Natural killer cell (primary cell): ENCODE results near the gene AATF. TPM values are rescaled to one million over a fixed set of nuclear protein-coding genes. Genes with fewer than 3 reads are reported as not detected.
A peak's percentile ranks its signal among the peaks of the same experiment; 100 is the strongest.

Experiments used
- ATAC-seq, 3 donors: fragments of 150-1000 bp in 2 of 3; fragments of 200-7000 bp in 1 of 3; cut with Tn5 transposase; 1 replicate in 1 of 3; 2 replicates in 2 of 3; pipeline ENCODE4 v1.10.0; 2021; ENCODE audit warnings: mild to moderate bottlenecking in 2 of 3, moderate library complexity in 2 of 3
- DNase-seq, 2 donors: peaks; one replicate each; pipeline versions ENCODE4 v3.0.0 to v3.0.0-alpha.2; 2013 to 2021; ENCODE audit warnings: mixed read lengths in 1 of 2
- H3K27ac ChIP-seq: one replicate; pipeline ENCODE4 v1.5.1; 2013; ENCODE audit warnings: mild to moderate bottlenecking, low read length
- H3K27me3 ChIP-seq: one replicate; pipeline ENCODE4 v1.6.1; 2013; ENCODE audit warnings: low read length; ENCODE audit not compliant: control insufficient read depth, insufficient read depth
- H3K36me3 ChIP-seq: one replicate; pipeline ENCODE4 v1.6.1; 2013; ENCODE audit warnings: low read length; ENCODE audit not compliant: control insufficient read depth, insufficient read depth
- H3K4me1 ChIP-seq: one replicate; pipeline ENCODE4 v1.6.1; 2013; ENCODE audit warnings: low read length; ENCODE audit not compliant: control insufficient read depth, insufficient read depth
- H3K4me3 ChIP-seq: one replicate; pipeline ENCODE4 v1.5.1; 2013; ENCODE audit warnings: low read length
- H3K9me3 ChIP-seq: one replicate; pipeline ENCODE4 v1.6.1; 2013; ENCODE audit warnings: low read length; ENCODE audit not compliant: control insufficient read depth, insufficient read depth
- H3K27ac Mint-ChIP-seq, 2 donors: one replicate each; pipeline ENCODE4 v1.8.0; 2022; ENCODE audit warnings: mild to moderate bottlenecking in 2 of 2, mixed read lengths in 2 of 2, moderate library complexity in 1 of 2
- H3K27me3 Mint-ChIP-seq, 2 donors: one replicate each; pipeline ENCODE4 v1.8.0; 2022; ENCODE audit warnings: low read depth in 2 of 2, mixed read lengths in 2 of 2
- H3K36me3 Mint-ChIP-seq: one replicate; pipeline ENCODE4 v1.8.0; 2022; ENCODE audit warnings: mixed read lengths
- H3K4me1 Mint-ChIP-seq, 2 donors: one replicate each; pipeline ENCODE4 v1.8.0; 2022; ENCODE audit warnings: mixed read lengths in 2 of 2
- H3K4me3 Mint-ChIP-seq: one replicate; pipeline ENCODE4 v1.8.0; 2022; ENCODE audit warnings: mild to moderate bottlenecking, moderate library complexity, mixed read lengths
- H3K9me3 Mint-ChIP-seq, 2 donors: one replicate each; pipeline ENCODE4 v1.8.0; 2022; ENCODE audit warnings: mixed read lengths in 2 of 2
- WGBS: methylation state at CpG from one replicate; pipeline ENCODE4 v1.1.7; 2013; ENCODE audit warnings: missing lambda C conversion rate; ENCODE audit not compliant: insufficient coverage; 5-methylcytosine and 5-hydroxymethylcytosine counted together
- intact Hi-C: fragments of 100-400 bp; cut with micrococcal nuclease; formaldehyde crosslinking; loops from one replicate; pipeline ENCODE4 v1.14.2; 2022
- total RNA-seq, 4 donors: library from RNA; stranded (reverse); fragments of 120-200 nt in 1 of 4; gene quantifications; one replicate each; pipeline versions ENCODE4 v1.2.3 to v1.2.4, GENCODE V29; 2013 to 2022
- TF ChIP-seq, protein P1 (sequence below): fragments of 200-600 bp; IDR thresholded peaks from one replicate; pipeline ENCODE4 v1.8.0; 2022; ENCODE audit warnings: antibody characterized with exemption

AATF gene
- total RNA-seq, 3 donors from 2014 or later (not counting 1 experiment from before 2014, with no cell fraction given), result 60.1 to 67.2 (median 63.2) TPM

DNA sequence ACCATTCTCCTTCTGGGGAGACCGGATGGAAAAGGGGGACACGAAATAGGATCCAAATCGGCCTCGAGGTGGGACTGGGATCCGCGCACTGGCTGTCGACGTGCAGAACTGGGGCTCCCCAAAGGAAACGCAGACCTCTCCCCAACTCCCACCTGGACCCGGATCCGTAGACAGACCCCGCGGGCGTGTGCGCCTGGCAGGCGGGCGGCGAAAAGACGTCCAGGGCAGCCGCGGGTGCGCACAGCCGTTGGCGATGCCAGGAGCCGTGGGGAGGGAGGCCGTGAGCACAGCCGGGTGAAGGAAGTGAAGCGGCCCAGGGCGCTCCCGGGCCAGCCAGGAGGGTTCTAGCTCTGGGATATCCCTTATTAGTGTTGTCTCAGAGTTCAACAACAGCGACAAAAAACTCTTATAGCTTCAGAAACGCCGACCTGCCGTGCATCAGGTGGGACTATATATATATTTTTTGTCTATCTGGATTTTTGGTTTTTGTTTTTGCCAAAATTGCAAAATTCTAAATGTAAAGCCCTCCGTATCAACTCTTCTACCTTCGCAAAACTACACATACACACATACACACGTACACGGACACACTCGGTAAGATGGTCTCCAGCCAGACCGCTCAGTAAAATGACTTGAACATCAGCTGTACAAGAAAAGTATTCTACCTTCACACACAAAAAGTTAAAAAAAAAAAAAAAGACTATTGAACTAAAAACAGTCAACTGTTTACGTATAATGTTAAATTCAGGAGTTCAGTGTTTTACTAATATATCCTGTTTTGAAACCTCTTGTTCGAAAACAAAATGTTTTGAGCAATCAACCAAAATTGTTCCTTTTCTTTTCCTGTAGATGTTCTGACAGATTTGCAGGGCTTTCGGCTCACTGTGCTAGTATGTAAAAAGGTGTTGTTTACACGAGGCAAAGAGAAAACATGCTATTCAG is 5.2 kb upstream of the AATF start:
- Mint-ChIP-seq H3K27me3 (peaks cover 59 to 70% of the 10 kb centered on the region in 2 donors), H3K27ac (no peak overlapping the region), H3K4me1 (peaks cover 21 to 35% of the 10 kb centered on the region in 2 donors), H3K9me3 (no peaks in the 10 kb centered on the region), H3K36me3 (no peaks in the 10 kb centered on the region), H3K4me3 (peak overlapping the region; percentile 35)
- Histone ChIP-seq H3K36me3 (no peaks in the 10 kb centered on the region), H3K4me1 (peaks cover 46% of the 10 kb centered on the region), H3K27ac (no peak overlapping the region), H3K4me3 (no peak overlapping the region), H3K9me3 (peaks cover 8% of the 10 kb centered on the region), H3K27me3 (peaks cover 89% of the 10 kb centered on the region)
- WGBS, result 14% methylated on average over 37 of the region's 44 CpGs
- DNase-seq (peak in 1 of 2 donors; percentile 34), ATAC-seq (no peak)
- intact Hi-C loops, result loop anchor here (10.0 kb wide), 2 partner anchors 219 to 1069 kb away; no protein-coding TSS in a partner anchor
- TF ChIP-seq, protein P1, sequence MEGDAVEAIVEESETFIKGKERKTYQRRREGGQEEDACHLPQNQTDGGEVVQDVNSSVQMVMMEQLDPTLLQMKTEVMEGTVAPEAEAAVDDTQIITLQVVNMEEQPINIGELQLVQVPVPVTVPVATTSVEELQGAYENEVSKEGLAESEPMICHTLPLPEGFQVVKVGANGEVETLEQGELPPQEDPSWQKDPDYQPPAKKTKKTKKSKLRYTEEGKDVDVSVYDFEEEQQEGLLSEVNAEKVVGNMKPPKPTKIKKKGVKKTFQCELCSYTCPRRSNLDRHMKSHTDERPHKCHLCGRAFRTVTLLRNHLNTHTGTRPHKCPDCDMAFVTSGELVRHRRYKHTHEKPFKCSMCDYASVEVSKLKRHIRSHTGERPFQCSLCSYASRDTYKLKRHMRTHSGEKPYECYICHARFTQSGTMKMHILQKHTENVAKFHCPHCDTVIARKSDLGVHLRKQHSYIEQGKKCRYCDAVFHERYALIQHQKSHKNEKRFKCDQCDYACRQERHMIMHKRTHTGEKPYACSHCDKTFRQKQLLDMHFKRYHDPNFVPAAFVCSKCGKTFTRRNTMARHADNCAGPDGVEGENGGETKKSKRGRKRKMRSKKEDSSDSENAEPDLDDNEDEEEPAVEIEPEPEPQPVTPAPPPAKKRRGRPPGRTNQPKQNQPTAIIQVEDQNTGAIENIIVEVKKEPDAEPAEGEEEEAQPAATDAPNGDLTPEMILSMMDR, result no peak

GRCh38 chr17:36944553-36944952 is 4.2 kb upstream of the AATF start:
- H3K4me1 ChIP-seq, result peaks cover 40% of the 10 kb centered on the region
- peak in 1 of 2 donors; percentile 21 for DNase-seq
- peaks cover 8% of the 10 kb centered on the region for H3K9me3 ChIP-seq
- H3K27me3 ChIP-seq, result peaks cover 79% of the 10 kb centered on the region
- TF ChIP-seq, protein P1, result no peak
- H3K27ac ChIP-seq, result no peak overlapping the region
- ATAC-seq, result no peak
- no peaks in the 10 kb centered on the region for H3K36me3 ChIP-seq
- Mint-ChIP-seq H3K27me3 (peaks cover 54 to 60% of the 10 kb centered on the region in 2 donors), H3K36me3 (no peaks in the 10 kb centered on the region), H3K4me1 (peaks cover 25 to 36% of the 10 kb centered on the region in 2 donors), H3K4me3 (no peak overlapping the region), H3K27ac (no peak overlapping the region), H3K9me3 (no peaks in the 10 kb centered on the region)
- WGBS, result 0% methylated on average over 1 of the region's 1 CpG
- intact Hi-C loops, result loop anchor here (10.0 kb wide), 2 partner anchors 220 to 1070 kb away; no protein-coding TSS in a partner anchor
- H3K4me3 ChIP-seq, result no peak overlapping the region

DNA sequence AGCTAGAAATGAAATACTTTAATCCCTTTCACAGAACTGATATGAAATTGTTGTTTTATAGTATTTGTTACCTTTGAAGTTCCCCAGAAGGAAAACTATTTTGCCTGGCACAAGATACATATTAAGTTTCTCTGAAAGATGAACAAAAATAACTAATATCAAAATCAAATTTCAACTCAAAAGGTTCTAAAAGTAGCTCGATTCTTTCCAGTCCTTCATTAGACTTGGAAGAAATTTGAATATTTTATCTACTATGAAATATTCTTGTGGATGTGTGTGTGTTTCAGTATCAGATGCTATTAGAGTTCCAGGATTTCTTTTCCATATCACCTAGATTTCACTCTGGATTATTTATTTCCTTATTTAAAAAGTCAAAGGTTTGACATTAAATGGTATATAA is 3.6 kb upstream of the AATF start:
- Mint-ChIP-seq H3K4me1 (peaks cover 31 to 37% of the 10 kb centered on the region in 2 donors), H3K36me3 (no peaks in the 10 kb centered on the region)

More for the DNA sequence above, 3.6 kb upstream of the AATF start:
- ATAC-seq (no peak), DNase-seq (no peak)
- H3K27ac ChIP-seq, result no peak overlapping the region
- Mint-ChIP-seq H3K27me3 (peaks cover 50 to 54% of the 10 kb centered on the region in 2 donors), H3K9me3 (no peaks in the 10 kb centered on the region), H3K4me3 (no peak overlapping the region), H3K27ac (no peak overlapping the region)
- peaks cover 7% of the 10 kb centered on the region for H3K9me3 ChIP-seq
- H3K4me3 ChIP-seq, result no peak overlapping the region
- peaks cover 73% of the 10 kb centered on the region for H3K27me3 ChIP-seq
- peaks cover 42% of the 10 kb centered on the region for H3K4me1 ChIP-seq
- H3K36me3 ChIP-seq, result no peaks in the 10 kb centered on the region
- no CpG with 5 or more reads among the region's 1 CpG for WGBS
- intact Hi-C loops, result loop anchor here (5.0 to 10.0 kb wide), 3 partner anchors 220 to 1070 kb away; partner anchors contain the start of gene SYNRG
- TF ChIP-seq, protein P1, result no peak
